Tibial nerve (tissue), 3 donors: ENCODE results near the gene PDPN.

Experiments used
- POLR2A ChIP-seq, 2 donors: fragments of 450-650 bp; IDR thresholded peaks; one replicate each; pipeline ENCODE4 v1.6.1; 2017; ENCODE audit warnings: antibody characterized with exemption in 2 of 2, mild to moderate bottlenecking in 2 of 2, moderate library complexity in 2 of 2
- TF ChIP-seq, protein P1 (sequence below), 5 experiments: fragments of 200-600 bp in 3 of 5; fragments of 450-650 bp in 2 of 5; sonication (generic) in 3 of 5; IDR thresholded peaks; one replicate each; pipeline ENCODE4 v1.5.1; 2016 to 2019; ENCODE audit warnings: antibody characterized with exemption in 5 of 5, mild to moderate bottlenecking in 3 of 5, moderate library complexity in 2 of 5

- TF ChIP-seq, protein P1, sequence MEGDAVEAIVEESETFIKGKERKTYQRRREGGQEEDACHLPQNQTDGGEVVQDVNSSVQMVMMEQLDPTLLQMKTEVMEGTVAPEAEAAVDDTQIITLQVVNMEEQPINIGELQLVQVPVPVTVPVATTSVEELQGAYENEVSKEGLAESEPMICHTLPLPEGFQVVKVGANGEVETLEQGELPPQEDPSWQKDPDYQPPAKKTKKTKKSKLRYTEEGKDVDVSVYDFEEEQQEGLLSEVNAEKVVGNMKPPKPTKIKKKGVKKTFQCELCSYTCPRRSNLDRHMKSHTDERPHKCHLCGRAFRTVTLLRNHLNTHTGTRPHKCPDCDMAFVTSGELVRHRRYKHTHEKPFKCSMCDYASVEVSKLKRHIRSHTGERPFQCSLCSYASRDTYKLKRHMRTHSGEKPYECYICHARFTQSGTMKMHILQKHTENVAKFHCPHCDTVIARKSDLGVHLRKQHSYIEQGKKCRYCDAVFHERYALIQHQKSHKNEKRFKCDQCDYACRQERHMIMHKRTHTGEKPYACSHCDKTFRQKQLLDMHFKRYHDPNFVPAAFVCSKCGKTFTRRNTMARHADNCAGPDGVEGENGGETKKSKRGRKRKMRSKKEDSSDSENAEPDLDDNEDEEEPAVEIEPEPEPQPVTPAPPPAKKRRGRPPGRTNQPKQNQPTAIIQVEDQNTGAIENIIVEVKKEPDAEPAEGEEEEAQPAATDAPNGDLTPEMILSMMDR (IDR thresholded peaks at IDR 0.05), result no peak
- no peak for TF ChIP-seq POLR2A (IDR thresholded peaks at IDR 0.05)
These were observed 28.8 kb upstream of the PDPN start for GRCh38 chr1:13554798-13555197.
